Ovary (tissue), 9 donors: ENCODE measurements around the gene CGGBP1. TPM values are rescaled to one million over a fixed set of nuclear protein-coding genes. Genes with fewer than 3 reads are reported as not detected.

Experiments used
- DNase-seq, 5 donors: peaks; one replicate each; pipeline ENCODE4 v3.0.0-alpha.2; 2019 to 2020
- H3K27ac ChIP-seq, 2 donors: fragments of 200-600 bp; one replicate each; pipeline versions ENCODE4 v1.5.1 to v1.8.0; 2019 to 2022
- H3K27me3 ChIP-seq: fragments of 200-600 bp; one replicate; pipeline ENCODE4 v1.8.0; 2022
- H3K36me3 ChIP-seq: fragments of 200-600 bp; sonication (generic); one replicate; pipeline ENCODE4 v1.5.1; 2019
- H3K4me1 ChIP-seq: one replicate; pipeline ENCODE4 v1.8.1; 2013; ENCODE audit warnings: mild to moderate bottlenecking, moderate library complexity; ENCODE audit not compliant: insufficient read depth
- H3K4me3 ChIP-seq: fragments of 200-600 bp; sonication (generic); one replicate; pipeline ENCODE4 v1.5.1; 2017
- H3K9me3 ChIP-seq, 2 donors: fragments of 200-600 bp in 1 of 2; sonication (generic) in 1 of 2; one replicate each; pipeline versions ENCODE4 v1.5.1 to v1.8.1; 2013 to 2019; ENCODE audit warnings: mild to moderate bottlenecking in 1 of 2, moderate library complexity in 1 of 2
- CTCF ChIP-seq, 3 donors: fragments of 450-650 bp in 2 of 3; fragments of 200-600 bp in 1 of 3; IDR thresholded peaks; one replicate each; pipeline versions ENCODE4 v1.5.1 to v1.8.0; 2016 to 2022; ENCODE audit warnings: antibody characterized with exemption in 3 of 3, mild to moderate bottlenecking in 1 of 3
- EP300 ChIP-seq: sonication (generic); formaldehyde crosslinking; IDR thresholded peaks from one replicate; pipeline ENCODE4 v1.6.1; 2017; ENCODE audit warnings: antibody characterized with exemption
- POLR2A ChIP-seq: fragments of 450-650 bp; IDR thresholded peaks from one replicate; pipeline ENCODE4 v1.6.1; 2017; ENCODE audit warnings: antibody characterized with exemption, mild to moderate bottlenecking, moderate library complexity
- WGBS, 3 donors: extraction: QIAGEN DNeasy Blood & Tissue Kit in 1 of 3; methylation state at CpG; one replicate each; pipeline versions ENCODE4 v1.1.5 to v1.1.7; 2013 to 2017; 5-methylcytosine and 5-hydroxymethylcytosine counted together
- intact Hi-C, 4 donors: fragments of 100-400 bp; cut with DNase I; formaldehyde crosslinking; loops; one replicate each; pipeline versions ENCODE4 v1.11.0 to v1.15.1; 2022 to 2023
- polyA plus RNA-seq, 2 donors: library from polyadenylated mRNA; stranded (reverse); fragments of 200-250 nt in 1 of 2; fragments of 350-450 nt in 1 of 2; fragmentation: Illumina TruSeq in 1 of 2; extraction: RNeasy Lipid Tissue Mini Kit (QIAGEN cat#74804) in 1 of 2; gene quantifications; one replicate each; pipeline ENCODE4 v1.2.3, GENCODE V29; 2013 to 2014
- total RNA-seq, 7 donors: library from RNA; depleted of rRNA in 2 of 7; stranded (reverse); fragments of >200 nt in 2 of 7; fragmentation: NEBNext Ultra II Directional in 3 of 7; extraction: Animal tissue kit (Norgen Biotek cat#: 25700) in 3 of 7; gene quantifications; one replicate each; pipeline versions ENCODE4 v1.1.0 to v1.2.4, GENCODE V29; 2016 to 2023
- donor health status: DM: no; HTN: no; CAD: no; lungs with moderate emphysema.
- donor health status: DM: no; HTN: no; CAD: no.
- donor health status: Bipolar disorder and iron deficiency.
- donor health status: DM: yes; HTN: yes; CAD: no.
- donor health status: DM: no; HTN: no; CAD: no.
- donor health status: DM: yes; HTN: yes; CAD: no.

CGGBP1 gene
- total and polyA plus RNA-seq, 9 donors = 42.0 to 90.1 (median 65.6) TPM

- Histone ChIP-seq H3K27me3 (no peaks in the 10 kb centered on the region), H3K4me3 (no peak overlapping the region), H3K9me3 (no peaks in the 10 kb centered on the region), H3K4me1 (no peaks in the 10 kb centered on the region), H3K36me3 (no peaks in the 10 kb centered on the region), H3K27ac (no peak overlapping the region)
- 90 to 92% (median 92%) methylated on average over 8 of the region's 8 CpGs for WGBS, 3 donors
- intact Hi-C loops = no loop called here
- DNase-seq = no peak
- TF ChIP-seq EP300 (no peak), CTCF (IDR thresholded peaks at IDR 0.05) (no peak), POLR2A (no peak)
These were observed 24.1 kb downstream of the CGGBP1 start for GRCh38 chr3:88034491-88035275.

- no peaks in the 10 kb centered on the region for H3K4me1 ChIP-seq
- no peak overlapping the region for H3K4me3 ChIP-seq
- H3K36me3 ChIP-seq = no peaks in the 10 kb centered on the region
- intact Hi-C loops = no loop called here
- WGBS, 3 donors = 41 to 58% (median 53%) methylated on average over 2 of the region's 2 CpGs
- no peak for DNase-seq
- no peaks in the 10 kb centered on the region for H3K27me3 ChIP-seq
- no peak for TF ChIP-seq POLR2A
- no peak for TF ChIP-seq CTCF (IDR thresholded peaks at IDR 0.05)
- TF ChIP-seq EP300 = no peak
- no peaks in the 10 kb centered on the region for H3K9me3 ChIP-seq
- H3K27ac ChIP-seq = no peak overlapping the region
These were observed 25.0 kb downstream of the CGGBP1 start for GRCh38 chr3:88033808-88034207.

GRCh38 chr3:88033079-88033478 is 25.7 kb downstream of the CGGBP1 start:
- DNase-seq = no peak
- Histone ChIP-seq H3K4me1 (no peaks in the 10 kb centered on the region), H3K27ac (no peak overlapping the region), H3K4me3 (no peak overlapping the region), H3K36me3 (no peaks in the 10 kb centered on the region), H3K9me3 (no peaks in the 10 kb centered on the region), H3K27me3 (no peaks in the 10 kb centered on the region)
- intact Hi-C loops = no loop called here
- 95 to 97% (median 96%) methylated on average over 2 of the region's 2 CpGs for WGBS, 3 donors
- no peak for TF ChIP-seq EP300
- TF ChIP-seq POLR2A = no peak
- no peak for TF ChIP-seq CTCF (IDR thresholded peaks at IDR 0.05)

- H3K36me3 ChIP-seq = no peaks in the 10 kb centered on the region
- H3K4me1 ChIP-seq = no peaks in the 10 kb centered on the region
- DNase-seq = no peak
- peak overlapping the region; percentile 29 for H3K4me3 ChIP-seq
- no peaks in the 10 kb centered on the region for H3K9me3 ChIP-seq
- WGBS, 3 donors = 13 to 22% (median 14%) methylated on average over 2 of the region's 2 CpGs
- intact Hi-C loops = no loop called here
- no peaks in the 10 kb centered on the region for H3K27me3 ChIP-seq
- H3K27ac ChIP-seq = peak overlapping the region in 1 of 2 donors; percentile 44
- no peak for TF ChIP-seq CTCF (IDR thresholded peaks at IDR 0.05)
- no peak for TF ChIP-seq POLR2A
- no peak for TF ChIP-seq EP300
These were observed 26.6 kb downstream of the CGGBP1 start for GRCh38 chr3:88032245-88032644.
